IMR-90 (cell line): ENCODE data around the gene CLASRP. TPM values are rescaled to one million over a fixed set of nuclear protein-coding genes. Genes with fewer than 3 reads are reported as not detected.

Source experiments
- ATAC-seq: fragments of 200-7000 bp; cut with Tn5 transposase; 2 replicates; pipeline ENCODE4 v1.9.1; 2020; ENCODE audit warnings: low read depth, mild to moderate bottlenecking, moderate library complexity
- BruUV-seq: library from RNA; stranded (reverse); fragments of 400-500 nt; replicated peaks from 2 replicates; lab custom pipeline; 2021; lab: Mats Ljungman, UMichigan
- CTCF ChIA-PET: fragments of 300-600 bp; formaldehyde crosslinking; extraction: SDS; loops from one replicate; lab custom pipeline; 2021; ENCODE audit warnings: antibody characterized with exemption; lab: Yijun Ruan, JAX
- POLR2A ChIA-PET: fragments of 300-600 bp; sonication (Branson Sonifier 250); formaldehyde crosslinking; loops from one replicate; lab custom pipeline; 2022; ENCODE audit warnings: antibody characterized with exemption; ENCODE audit not compliant: unreplicated experiment; lab: Charles Lee
- DNase-seq: peaks from one replicate; pipeline ENCODE4 v3.0.0; 2013
- H2AFZ ChIP-seq: replicated peaks from 2 replicates; pipeline ENCODE3; 2013; ENCODE audit warnings: low read length, mild to moderate bottlenecking; ENCODE audit not compliant: poor library complexity
- H2AK5ac ChIP-seq: 2 replicates; pipeline ENCODE4 v1.6.1; 2013; ENCODE audit warnings: low read depth, low read length, inconsistent platforms
- H2AK9ac ChIP-seq: replicated peaks from 2 replicates; pipeline ENCODE3; 2013; ENCODE audit warnings: mild to moderate bottlenecking, low read depth, low read length, moderate library complexity; ENCODE audit not compliant: poor library complexity
- H2BK120ac ChIP-seq: 2 replicates; pipeline ENCODE4 v1.6.1; 2013; ENCODE audit warnings: low read depth, low read length, inconsistent platforms
- H2BK15ac ChIP-seq: 3 replicates; pipeline ENCODE4 v1.6.1; 2013; ENCODE audit warnings: low read depth, low read length, inconsistent platforms
- H2BK20ac ChIP-seq: 2 replicates; pipeline ENCODE4 v1.6.1; 2013; ENCODE audit warnings: low read depth, mild to moderate bottlenecking, inconsistent platforms, low read length, moderate library complexity
- H2BK5ac ChIP-seq: 2 replicates; pipeline ENCODE4 v1.6.1; 2013; ENCODE audit warnings: mild to moderate bottlenecking, low read depth, low read length, inconsistent platforms; ENCODE audit not compliant: poor library complexity, severe bottlenecking
- H3K14ac ChIP-seq: replicated peaks from 2 replicates; pipeline ENCODE4 v1.6.1; 2013; ENCODE audit warnings: low read depth, low read length, inconsistent platforms
- H3K18ac ChIP-seq: 2 replicates; pipeline ENCODE4 v1.6.1; 2013; ENCODE audit warnings: low read depth, low read length, control low read depth
- H3K23ac ChIP-seq: 2 replicates; pipeline ENCODE4 v1.6.1; 2013; ENCODE audit warnings: low read depth, low read length, inconsistent platforms
- H3K27ac ChIP-seq: 2 replicates; pipeline ENCODE4 v1.5.1; 2013; ENCODE audit warnings: mild to moderate bottlenecking, control low read depth, low read length; ENCODE audit not compliant: insufficient read depth
- H3K27me3 ChIP-seq: 2 replicates; pipeline ENCODE4 v1.6.1; 2013; ENCODE audit warnings: low read length; ENCODE audit not compliant: control insufficient read depth, insufficient read depth
- H3K36me3 ChIP-seq: 2 replicates; pipeline ENCODE4 v1.6.1; 2013; ENCODE audit warnings: low read length, mixed read lengths; ENCODE audit not compliant: control insufficient read depth, insufficient read depth
- H3K4ac ChIP-seq: 2 replicates; pipeline ENCODE4 v1.6.1; 2013; ENCODE audit warnings: low read depth, low read length, inconsistent platforms
- H3K4me1 ChIP-seq: 2 replicates; pipeline ENCODE4 v1.6.1; 2013; ENCODE audit warnings: low read length, mixed read lengths; ENCODE audit not compliant: control insufficient read depth, insufficient read depth
- H3K4me2 ChIP-seq: 2 replicates; pipeline ENCODE4 v1.6.1; 2013; ENCODE audit warnings: low read depth, mild to moderate bottlenecking, control low read depth, low read length, moderate library complexity
- H3K4me3 ChIP-seq: 2 replicates; pipeline ENCODE4 v1.5.1; 2013; ENCODE audit warnings: low read depth, mild to moderate bottlenecking, control low read depth, low read length, moderate library complexity; ENCODE audit not compliant: insufficient read depth
- H3K56ac ChIP-seq: 2 replicates; pipeline ENCODE4 v1.6.1; 2013; ENCODE audit warnings: low read length, inconsistent platforms; ENCODE audit not compliant: insufficient read depth; ENCODE audit errors: extremely low read depth
- H3K79me1 ChIP-seq, 2 experiments: 2 replicates each; pipeline ENCODE4 v1.6.1; 2013; ENCODE audit warnings: low read length in 2 of 2, inconsistent platforms in 1 of 2, low read depth in 1 of 2
- H3K9ac ChIP-seq: 2 replicates; pipeline ENCODE4 v1.6.1; 2013; ENCODE audit warnings: low read depth, low read length, control low read depth
- H3K9me1 ChIP-seq: 2 replicates; pipeline ENCODE4 v1.6.1; 2013; ENCODE audit warnings: low read length, inconsistent platforms; ENCODE audit not compliant: insufficient read depth
- H3K9me3 ChIP-seq: 2 replicates; pipeline ENCODE4 v1.6.1; 2013; ENCODE audit warnings: low read length; ENCODE audit not compliant: control insufficient read depth, insufficient read depth
- H4K20me1 ChIP-seq: 2 replicates; pipeline ENCODE4 v1.6.1; 2013; ENCODE audit warnings: low read length, inconsistent platforms; ENCODE audit not compliant: insufficient read depth
- H4K5ac ChIP-seq: 2 replicates; pipeline ENCODE4 v1.6.1; 2013; ENCODE audit warnings: mild to moderate bottlenecking, low read depth, low read length, control low read depth
- H4K8ac ChIP-seq, 2 experiments: 2 replicates each; pipeline ENCODE4 v1.6.1; 2013; ENCODE audit warnings: low read depth in 2 of 2, low read length in 2 of 2, control low read depth in 1 of 2, inconsistent platforms in 1 of 2
- H4K91ac ChIP-seq: 2 replicates; pipeline ENCODE4 v1.6.1; 2013; ENCODE audit warnings: low read depth, low read length, inconsistent platforms; ENCODE audit not compliant: insufficient read depth
- BHLHE40 ChIP-seq: fragments of 150-350 bp; IDR thresholded peaks from 2 replicates; pipeline ENCODE4 v1.6.1; 2016; ENCODE audit warnings: mild to moderate bottlenecking, low read depth, low read length
- CHD1 ChIP-seq: IDR thresholded peaks from 2 replicates; pipeline ENCODE4 v1.6.1; 2012; ENCODE audit warnings: low read depth, low read length, improper control_type of control experiment
- FOS ChIP-seq: fragments of 150-350 bp; IDR thresholded peaks from 2 replicates; pipeline ENCODE4 v1.6.1; 2016; ENCODE audit warnings: low read depth, low read length
- MAFK ChIP-seq: IDR thresholded peaks from 2 replicates; pipeline ENCODE4 v1.6.1; 2012; ENCODE audit warnings: low read depth, low read length, improper control_type of control experiment
- MXI1 ChIP-seq: IDR thresholded peaks from 2 replicates; pipeline ENCODE4 v1.6.1; 2012; ENCODE audit warnings: low read depth, mild to moderate bottlenecking, low read length, moderate library complexity, borderline replicate concordance
- NFE2L2 ChIP-seq: fragments of 150-350 bp; IDR thresholded peaks from 2 replicates; pipeline ENCODE4 v1.6.1; 2016; ENCODE audit warnings: low read depth, mild to moderate bottlenecking, low read length
- RCOR1 ChIP-seq: IDR thresholded peaks from 2 replicates; pipeline ENCODE4 v1.6.1; 2012; ENCODE audit warnings: mild to moderate bottlenecking, low read length, improper control_type of control experiment; ENCODE audit not compliant: insufficient replicate concordance
- WGBS, 2 experiments: methylation state at CpG; one replicate each; pipeline versions ENCODE4 v1.1.5 to v1.1.7; 2013; ENCODE audit warnings: missing lambda C conversion rate in 2 of 2; ENCODE audit not compliant: insufficient read length in 1 of 2; ENCODE audit errors: extremely low coverage in 2 of 2; 5-methylcytosine and 5-hydroxymethylcytosine counted together
- dilution Hi-C: fragments of 300-500 bp; cut with HindIII; formaldehyde crosslinking; loops from one replicate; pipeline ENCODE4 v1.14.3; 2018; ENCODE audit warnings: low sequenced_read_pairs; ENCODE audit not compliant: unreplicated experiment
- in situ Hi-C: fragments of 300-500 bp; cut with MboI; formaldehyde crosslinking; loops from 3 replicates; pipeline ENCODE4 v1.14.3; 2019; ENCODE audit warnings: low sequenced_read_pairs, inconsistent platforms, mixed read lengths
- intact Hi-C: fragments of 100-400 bp; cut with micrococcal nuclease; formaldehyde crosslinking; loops from 2 replicates; pipeline ENCODE4 v1.10.0; 2022
- polyA plus RNA-seq, 3 experiments: library from polyadenylated mRNA; depleted of rRNA; stranded (reverse); fragments of >200 nt; gene quantifications; 2 replicates each; pipeline ENCODE4 v1.2.3, GENCODE V29; 2012; ENCODE audit warnings: low replicate concordance in 1 of 3
- total RNA-seq: library from RNA; depleted of rRNA; stranded (reverse); fragments of >200 nt; gene quantifications from 2 replicates; pipeline ENCODE4 v1.2.3, GENCODE V29; 2012
- TF ChIP-seq, protein P1 (sequence below): conservative IDR thresholded peaks from 2 replicates; pipeline ENCODE4 v1.5.1; 2012; ENCODE audit warnings: mild to moderate bottlenecking, low read depth, low read length, improper control_type of control experiment
- TF ChIP-seq, protein P2 (sequence below): fragments of 150-350 bp; IDR thresholded peaks from 2 replicates; pipeline ENCODE4 v1.6.1; 2016; ENCODE audit warnings: low read depth, mild to moderate bottlenecking, low read length, moderate library complexity, borderline replicate concordance

The CLASRP gene
- total and polyA plus RNA-seq, 2 of the 4 experiments (the other 2 are of a cell fraction), result 19.9 to 31.7 TPM

DNA sequence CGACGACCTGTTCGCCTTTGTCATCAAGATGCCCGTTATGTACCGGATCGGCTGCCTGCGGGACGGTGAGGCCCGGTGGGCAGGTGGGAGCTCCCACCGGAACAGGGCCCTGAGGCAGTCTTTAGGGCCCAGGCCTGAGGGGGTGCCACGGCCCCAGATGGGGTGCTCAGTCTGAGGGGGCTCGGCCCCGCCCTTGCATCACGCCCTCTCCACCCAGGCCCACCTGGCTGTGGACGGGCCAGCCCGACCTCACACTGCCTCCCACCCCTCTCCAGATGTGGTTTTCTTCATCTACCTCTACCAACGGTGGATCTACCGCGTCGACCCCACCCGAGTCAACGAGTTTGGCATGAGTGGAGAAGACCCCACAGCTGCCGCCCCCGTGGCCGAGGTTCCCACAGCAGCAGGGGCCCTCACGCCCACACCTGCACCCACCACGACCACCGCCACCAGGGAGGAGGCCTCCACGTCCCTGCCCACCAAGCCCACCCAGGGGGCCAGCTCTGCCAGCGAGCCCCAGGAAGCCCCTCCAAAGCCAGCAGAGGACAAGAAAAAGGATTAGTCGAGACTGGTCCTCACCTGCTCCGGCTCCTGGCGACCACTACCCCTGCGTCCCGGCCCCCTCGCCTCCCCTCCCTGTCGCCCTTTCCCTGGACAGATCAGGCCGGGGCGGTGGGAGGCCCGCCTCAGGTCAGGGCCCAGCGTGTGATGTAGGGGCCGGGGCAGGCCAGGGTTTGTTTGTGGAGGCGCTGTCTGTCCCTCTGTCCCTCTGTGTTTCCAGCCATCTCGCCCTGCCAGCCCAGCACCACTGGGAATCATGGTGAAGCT lies 46.3 kb upstream of the CLASRP start:
- H2AK5ac ChIP-seq, result no peak overlapping the region
- no peak overlapping the region for H3K14ac ChIP-seq
- no peak overlapping the region for H2BK5ac ChIP-seq
- H3K4ac ChIP-seq, result no peak overlapping the region
- H3K9me3 ChIP-seq, result no peaks in the 10 kb centered on the region
- H3K36me3 ChIP-seq, result peaks cover 49% of the 10 kb centered on the region
- ChIA-PET POLR2A (no interaction called here), CTCF (no interaction called here)
- no peak overlapping the region for H4K5ac ChIP-seq
- no peak overlapping the region for H2AK9ac ChIP-seq
- in situ Hi-C loops, result no loop called here
- H3K56ac ChIP-seq, result no peak overlapping the region
- 0 out of 4 replicates have a peak, but pooled peaks cover 0 to 8% of the 10 kb centered on the region in 2 experiments for H3K79me1 ChIP-seq
- dilution Hi-C loops, result no loop called here
- no peaks in the 10 kb centered on the region for H3K4me1 ChIP-seq
- TF ChIP-seq MAFK, result no peak
- TF ChIP-seq RCOR1, result no peak
- TF ChIP-seq, protein P1, sequence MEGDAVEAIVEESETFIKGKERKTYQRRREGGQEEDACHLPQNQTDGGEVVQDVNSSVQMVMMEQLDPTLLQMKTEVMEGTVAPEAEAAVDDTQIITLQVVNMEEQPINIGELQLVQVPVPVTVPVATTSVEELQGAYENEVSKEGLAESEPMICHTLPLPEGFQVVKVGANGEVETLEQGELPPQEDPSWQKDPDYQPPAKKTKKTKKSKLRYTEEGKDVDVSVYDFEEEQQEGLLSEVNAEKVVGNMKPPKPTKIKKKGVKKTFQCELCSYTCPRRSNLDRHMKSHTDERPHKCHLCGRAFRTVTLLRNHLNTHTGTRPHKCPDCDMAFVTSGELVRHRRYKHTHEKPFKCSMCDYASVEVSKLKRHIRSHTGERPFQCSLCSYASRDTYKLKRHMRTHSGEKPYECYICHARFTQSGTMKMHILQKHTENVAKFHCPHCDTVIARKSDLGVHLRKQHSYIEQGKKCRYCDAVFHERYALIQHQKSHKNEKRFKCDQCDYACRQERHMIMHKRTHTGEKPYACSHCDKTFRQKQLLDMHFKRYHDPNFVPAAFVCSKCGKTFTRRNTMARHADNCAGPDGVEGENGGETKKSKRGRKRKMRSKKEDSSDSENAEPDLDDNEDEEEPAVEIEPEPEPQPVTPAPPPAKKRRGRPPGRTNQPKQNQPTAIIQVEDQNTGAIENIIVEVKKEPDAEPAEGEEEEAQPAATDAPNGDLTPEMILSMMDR, result no peak
- no peak for TF ChIP-seq BHLHE40
- no peak for TF ChIP-seq MXI1
- TF ChIP-seq CHD1, result no peak
- no peak for TF ChIP-seq NFE2L2
- TF ChIP-seq FOS, result no peak
- TF ChIP-seq, protein P2, sequence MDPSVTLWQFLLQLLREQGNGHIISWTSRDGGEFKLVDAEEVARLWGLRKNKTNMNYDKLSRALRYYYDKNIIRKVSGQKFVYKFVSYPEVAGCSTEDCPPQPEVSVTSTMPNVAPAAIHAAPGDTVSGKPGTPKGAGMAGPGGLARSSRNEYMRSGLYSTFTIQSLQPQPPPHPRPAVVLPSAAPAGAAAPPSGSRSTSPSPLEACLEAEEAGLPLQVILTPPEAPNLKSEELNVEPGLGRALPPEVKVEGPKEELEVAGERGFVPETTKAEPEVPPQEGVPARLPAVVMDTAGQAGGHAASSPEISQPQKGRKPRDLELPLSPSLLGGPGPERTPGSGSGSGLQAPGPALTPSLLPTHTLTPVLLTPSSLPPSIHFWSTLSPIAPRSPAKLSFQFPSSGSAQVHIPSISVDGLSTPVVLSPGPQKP, result no peak
- no peak overlapping the region for H2BK20ac ChIP-seq
- BruUV-seq, result no TSS peak
- H3K9ac ChIP-seq, result no peak overlapping the region
- no peak overlapping the region for H4K91ac ChIP-seq
- WGBS, 2 experiments, result 98% methylated on average over 17 of the region's 44 CpGs; no CpG with 5 or more reads in 1 of the 2 experiments
- ATAC-seq, result no peak
- H3K27me3 ChIP-seq, result no peaks in the 10 kb centered on the region
- no peak overlapping the region for H2BK120ac ChIP-seq
- H3K4me2 ChIP-seq, result no peak overlapping the region
- no peak overlapping the region for H3K23ac ChIP-seq
- H4K20me1 ChIP-seq, result peaks cover 14% of the 10 kb centered on the region
- H3K27ac ChIP-seq, result no peak overlapping the region
- H2BK15ac ChIP-seq, result no peak overlapping the region
- H3K9me1 ChIP-seq, result peaks cover 5% of the 10 kb centered on the region; the same call in 1 of the 2 replicates
- DNase-seq, result no peak
- H3K4me3 ChIP-seq, result no peak overlapping the region
- H2AFZ ChIP-seq, result no peak overlapping the region
- no peak overlapping the region for H3K18ac ChIP-seq
- H4K8ac ChIP-seq, result no peak overlapping the region
- intact Hi-C loops, result no loop called here
